Keratinocyte (primary cell): ENCODE measurements around the gene MAP3K2. TPM values are rescaled to one million over a fixed set of nuclear protein-coding genes. Genes with fewer than 3 reads are reported as not detected.

Experiments used
- DNase-seq: peaks from one replicate; pipeline ENCODE4 v3.0.0-alpha.2; 2011; ENCODE audit warnings: low read depth, missing footprints, low spot score
- FAIRE-seq: peaks from 2 replicates; lab custom pipeline; 2011; peaks lifted over from hg19 to GRCh38; lab: Jason Lieb, UNC
- H2AFZ ChIP-seq: 2 replicates; pipeline ENCODE4 v1.6.0; 2012; ENCODE audit warnings: low read length, control low read depth, inconsistent platforms; ENCODE audit not compliant: control insufficient read depth
- H3K27ac ChIP-seq: 2 replicates; pipeline ENCODE4 v1.5.1; 2011; ENCODE audit warnings: low read length; ENCODE audit not compliant: control insufficient read depth, insufficient read depth
- H3K27me3 ChIP-seq: 3 replicates; pipeline ENCODE4 v1.6.0; 2011; ENCODE audit warnings: low read length; ENCODE audit not compliant: control insufficient read depth, insufficient read depth; ENCODE audit errors: extremely low read depth
- H3K36me3 ChIP-seq, 2 experiments: 2 replicates in 1 of 2; 3 replicates in 1 of 2; pipeline ENCODE4 v1.5.1; 2011; ENCODE audit warnings: low read length in 2 of 2, mild to moderate bottlenecking in 1 of 2; ENCODE audit not compliant: control insufficient read depth in 2 of 2, insufficient read depth in 2 of 2; ENCODE audit errors: extremely low read depth in 1 of 2
- H3K4me1 ChIP-seq: 3 replicates; pipeline ENCODE4 v1.5.1; 2011; ENCODE audit warnings: low read length; ENCODE audit not compliant: control insufficient read depth, insufficient read depth; ENCODE audit errors: extremely low read depth
- H3K4me2 ChIP-seq: 3 replicates; pipeline ENCODE4 v1.6.0; 2011; ENCODE audit warnings: low read depth, low read length; ENCODE audit not compliant: control insufficient read depth, insufficient read depth; ENCODE audit errors: extremely low read depth
- H3K4me3 ChIP-seq, 3 experiments: fragments of 200-600 bp in 1 of 3; sonication (generic) in 1 of 3; 2 replicates in 2 of 3; 3 replicates in 1 of 3; pipeline ENCODE4 v1.5.1; 2011 to 2016; ENCODE audit warnings: low read length in 3 of 3, mild to moderate bottlenecking in 3 of 3, control low read depth in 2 of 3, inconsistent platforms in 1 of 3, low read depth in 1 of 3, mixed read lengths in 1 of 3, mixed run types in 1 of 3, moderate library complexity in 1 of 3; ENCODE audit not compliant: control insufficient read depth in 2 of 3, insufficient read depth in 2 of 3; ENCODE audit errors: extremely low read depth in 1 of 3
- H3K79me2 ChIP-seq: 2 replicates; pipeline ENCODE4 v1.6.0; 2012; ENCODE audit warnings: low read length; ENCODE audit not compliant: control insufficient read depth, insufficient read depth
- H3K9ac ChIP-seq: 3 replicates; pipeline ENCODE4 v1.6.0; 2011; ENCODE audit warnings: low read length; ENCODE audit not compliant: control insufficient read depth, insufficient read depth; ENCODE audit errors: extremely low read depth
- H3K9me1 ChIP-seq: 3 replicates; pipeline ENCODE4 v1.6.0; 2011; ENCODE audit warnings: low read length; ENCODE audit not compliant: control insufficient read depth, insufficient read depth; ENCODE audit errors: extremely low read depth
- H3K9me3 ChIP-seq: 2 replicates; pipeline ENCODE4 v1.5.1; 2012; ENCODE audit warnings: low read depth, low read length; ENCODE audit not compliant: control insufficient read depth
- H4K20me1 ChIP-seq: 3 replicates; pipeline ENCODE4 v1.6.0; 2011; ENCODE audit warnings: low read length; ENCODE audit not compliant: control insufficient read depth, insufficient read depth; ENCODE audit errors: extremely low read depth
- EZH2 ChIP-seq: IDR thresholded peaks from one replicate; pipeline ENCODE4 v1.6.1; 2012; ENCODE audit warnings: inconsistent platforms, mild to moderate bottlenecking, low read length, moderate library complexity
- dilution Hi-C: fragments of 300-500 bp; cut with MboI; formaldehyde crosslinking; loops from one replicate; pipeline ENCODE4 v1.7.0; 2020; ENCODE audit warnings: low sequenced_read_pairs; ENCODE audit not compliant: extremely low pct_ligation_motif_present
- polyA plus RNA-seq, 5 experiments: library from polyadenylated mRNA; depleted of rRNA in 3 of 5; stranded (reverse) in 3 of 5; stranded (forward) in 1 of 5; unstranded in 1 of 5; fragments of >200 nt; gene quantifications; 1 replicate in 1 of 5; 2 replicates in 3 of 5; 3 replicates in 1 of 5; pipeline versions ENCODE4 v1.2.1 to v1.2.3, GENCODE V29; 2011 to 2012; ENCODE audit warnings: missing spikeins in 2 of 5, low read depth in 1 of 5, low replicate concordance in 1 of 5
- TF ChIP-seq, protein P1 (sequence below), 3 experiments: IDR thresholded peaks in 1 of 3; conservative IDR thresholded peaks in 1 of 3; optimal IDR thresholded peaks in 1 of 3; 2 replicates in 2 of 3; 3 replicates in 1 of 3; pipeline versions ENCODE3 to v1.5.1; 2011; ENCODE audit warnings: low read length in 3 of 3, mild to moderate bottlenecking in 3 of 3, moderate library complexity in 2 of 3, control low read depth in 1 of 3, inconsistent platforms in 1 of 3; ENCODE audit not compliant: insufficient read depth in 2 of 3; ENCODE audit errors: extremely low read depth in 1 of 3

Gene MAP3K2
- polyA plus RNA-seq, 1 donor (not counting 4 experiments of a cell fraction or from before 2014, with no cell fraction given): 11.9 TPM

- Histone ChIP-seq H3K9me3 (no peaks in the 10 kb centered on the region), H3K4me3 (peak overlapping the region; percentile 33 to 65 (median 64)), H3K4me1 (no peaks in the 10 kb centered on the region), H3K36me3 (no peaks in the 10 kb centered on the region), H3K9me1 (no peaks in the 10 kb centered on the region), H3K9ac (no peak overlapping the region), H3K4me2 (peak overlapping the region; percentile 81), H3K27me3 (peaks cover 20% of the 10 kb centered on the region), H3K27ac (no peak overlapping the region), H2AFZ (peak overlapping the region; percentile 76), H3K79me2 (no peaks in the 10 kb centered on the region), H4K20me1 (no peaks in the 10 kb centered on the region)
- no peak for FAIRE-seq
- TF ChIP-seq, protein P1, sequence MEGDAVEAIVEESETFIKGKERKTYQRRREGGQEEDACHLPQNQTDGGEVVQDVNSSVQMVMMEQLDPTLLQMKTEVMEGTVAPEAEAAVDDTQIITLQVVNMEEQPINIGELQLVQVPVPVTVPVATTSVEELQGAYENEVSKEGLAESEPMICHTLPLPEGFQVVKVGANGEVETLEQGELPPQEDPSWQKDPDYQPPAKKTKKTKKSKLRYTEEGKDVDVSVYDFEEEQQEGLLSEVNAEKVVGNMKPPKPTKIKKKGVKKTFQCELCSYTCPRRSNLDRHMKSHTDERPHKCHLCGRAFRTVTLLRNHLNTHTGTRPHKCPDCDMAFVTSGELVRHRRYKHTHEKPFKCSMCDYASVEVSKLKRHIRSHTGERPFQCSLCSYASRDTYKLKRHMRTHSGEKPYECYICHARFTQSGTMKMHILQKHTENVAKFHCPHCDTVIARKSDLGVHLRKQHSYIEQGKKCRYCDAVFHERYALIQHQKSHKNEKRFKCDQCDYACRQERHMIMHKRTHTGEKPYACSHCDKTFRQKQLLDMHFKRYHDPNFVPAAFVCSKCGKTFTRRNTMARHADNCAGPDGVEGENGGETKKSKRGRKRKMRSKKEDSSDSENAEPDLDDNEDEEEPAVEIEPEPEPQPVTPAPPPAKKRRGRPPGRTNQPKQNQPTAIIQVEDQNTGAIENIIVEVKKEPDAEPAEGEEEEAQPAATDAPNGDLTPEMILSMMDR (optimal IDR thresholded peaks at IDR 0.05 in 1 of 3, IDR thresholded peaks at IDR 0.05 in 1 of 3, conservative IDR thresholded peaks at IDR 0.05 in 1 of 3; ENCODE audit: extremely low read depth in 1 of 3, insufficient read depth in 2 of 3, low read length in 3 of 3): no peak
- peak; percentile 40 for TF ChIP-seq EZH2
- no peak for DNase-seq
- dilution Hi-C loops: no loop called here
These were observed 35.0 kb upstream of the MAP3K2 start for GRCh38 chr2:127422559-127423477.

- TF ChIP-seq EZH2: no peak
- TF ChIP-seq, protein P1 (optimal IDR thresholded peaks at IDR 0.05 in 1 of 3, IDR thresholded peaks at IDR 0.05 in 1 of 3, conservative IDR thresholded peaks at IDR 0.05 in 1 of 3; ENCODE audit: extremely low read depth in 1 of 3, insufficient read depth in 2 of 3, low read length in 3 of 3): no peak
- Histone ChIP-seq H3K4me2 (no peak overlapping the region), H3K9me1 (no peaks in the 10 kb centered on the region), H3K36me3 (no peaks in the 10 kb centered on the region), H2AFZ (no peak overlapping the region), H3K9me3 (no peaks in the 10 kb centered on the region), H3K27ac (no peak overlapping the region), H3K4me1 (no peaks in the 10 kb centered on the region), H3K4me3 (no peak overlapping the region), H3K9ac (no peak overlapping the region), H4K20me1 (no peaks in the 10 kb centered on the region), H3K79me2 (no peaks in the 10 kb centered on the region), H3K27me3 (peaks cover 20% of the 10 kb centered on the region)
- FAIRE-seq (no peak), DNase-seq (no peak)
- dilution Hi-C loops: no loop called here
These were observed 34.2 kb upstream of the MAP3K2 start for GRCh38 chr2:127421871-127422558.
